HepG2 (cell line): ENCODE measurements around the gene LAMB4. TPM values are rescaled to one million over a fixed set of nuclear protein-coding genes. Genes with fewer than 3 reads are reported as not detected.

Experiments
- ATAC-seq: fragments of 200-7000 bp; cut with Tn5 transposase; 3 replicates; pipeline ENCODE4 v1.9.1; 2020; ENCODE audit warnings: mild to moderate bottlenecking, moderate library complexity
- BruUV-seq: library from RNA; stranded (reverse); fragments of 400-500 nt; replicated peaks from 2 replicates; lab custom pipeline; 2021; lab: Mats Ljungman, UMichigan
- CTCF ChIA-PET: fragments of 300-600 bp; formaldehyde crosslinking; extraction: SDS; loops from one replicate; lab custom pipeline; 2021; ENCODE audit warnings: low total read pairs, inconsistent platforms, low intra/inter-chr PET ratio; lab: Yijun Ruan, JAX
- POLR2A ChIA-PET: fragments of 350-600 bp; sonication (Branson Sonifier 250); formaldehyde crosslinking; loops from one replicate; lab custom pipeline; 2020; ENCODE audit warnings: antibody characterized with exemption, inconsistent platforms; lab: Yijun Ruan, JAX
- DNase-seq: peaks from one replicate; pipeline ENCODE4 v3.0.0-alpha.2; 2015; ENCODE audit warnings: low spot score
- FAIRE-seq: peaks from 3 replicates; lab custom pipeline; 2011; peaks lifted over from hg19 to GRCh38; lab: Jason Lieb, UNC
- H2AFZ ChIP-seq: one replicate; pipeline ENCODE4 v1.6.1; 2011; ENCODE audit warnings: low read length, inconsistent platforms
- H3K27ac ChIP-seq: fragments of 300-600 bp; 3 replicates; pipeline ENCODE4 v1.8.0; 2011; ENCODE audit warnings: mixed run types, mild to moderate bottlenecking, mixed read lengths, low read length, inconsistent platforms; ENCODE audit not compliant: insufficient read depth; ENCODE audit errors: extremely low read length
- H3K27me3 ChIP-seq, 2 experiments: fragments of 200-600 bp in 1 of 2; 2 replicates in 1 of 2; 3 replicates in 1 of 2; pipeline versions ENCODE4 v1.6.0 to v1.8.0; 2011; ENCODE audit warnings: low read length in 2 of 2, mild to moderate bottlenecking in 2 of 2, moderate library complexity in 2 of 2, inconsistent platforms in 1 of 2; ENCODE audit not compliant: insufficient read depth in 2 of 2, control insufficient read depth in 1 of 2
- H3K36me3 ChIP-seq, 2 experiments: fragments of 200-600 bp in 1 of 2; replicated peaks in 1 of 2; 2 replicates in 1 of 2; 3 replicates in 1 of 2; pipeline versions ENCODE4 v1.5.1 to v1.8.0; 2011; ENCODE audit warnings: low read length in 2 of 2, inconsistent platforms in 1 of 2; ENCODE audit not compliant: insufficient read depth in 2 of 2, control insufficient read depth in 1 of 2
- H3K4me1 ChIP-seq: 2 replicates; pipeline ENCODE4 v1.5.1; 2012; ENCODE audit warnings: low read length, inconsistent platforms; ENCODE audit not compliant: insufficient read depth
- H3K4me2 ChIP-seq: 2 replicates; pipeline ENCODE4 v1.6.0; 2011; ENCODE audit warnings: low read depth, low read length, inconsistent platforms
- H3K4me3 ChIP-seq, 3 experiments: fragments of 200-600 bp in 1 of 3; sonication (generic), shearing (Covaris generic) in 1 of 3; replicated peaks in 1 of 3; 2 replicates each; pipeline ENCODE4 v1.5.1; 2011 to 2016; ENCODE audit warnings: low read length in 3 of 3, inconsistent platforms in 2 of 3, low read depth in 2 of 3, mild to moderate bottlenecking in 2 of 3, control low read depth in 1 of 3, mixed read lengths in 1 of 3; ENCODE audit not compliant: insufficient read depth in 1 of 3
- H3K79me2 ChIP-seq: one replicate; pipeline ENCODE4 v1.6.1; 2011; ENCODE audit warnings: low read length, inconsistent platforms; ENCODE audit not compliant: insufficient read depth
- H3K9ac ChIP-seq: 2 replicates; pipeline ENCODE4 v1.6.0; 2011; ENCODE audit warnings: mild to moderate bottlenecking, low read depth, low read length, inconsistent platforms; ENCODE audit not compliant: insufficient read depth
- H3K9me3 ChIP-seq: 2 replicates; pipeline ENCODE4 v1.5.1; 2012; ENCODE audit warnings: mild to moderate bottlenecking, low read length
- H4K20me1 ChIP-seq: 2 replicates; pipeline ENCODE4 v1.6.0; 2011; ENCODE audit warnings: inconsistent platforms, mild to moderate bottlenecking, low read length, moderate library complexity; ENCODE audit not compliant: insufficient read depth
- AGO1 ChIP-seq: fragments of 200-400 bp; formaldehyde crosslinking; IDR thresholded peaks from 2 replicates; pipeline ENCODE4 v1.6.1; 2017; ENCODE audit warnings: mild to moderate bottlenecking, low read depth, low read length, moderate library complexity; ENCODE audit not compliant: poor library complexity, severe bottlenecking
- CHCHD3 ChIP-seq: sonication (generic); formaldehyde crosslinking; IDR thresholded peaks from 2 replicates; pipeline ENCODE4 v1.8.0; 2022; ENCODE audit warnings: mild to moderate bottlenecking, missing genetic modification reagents, moderate library complexity
- FOXA1 ChIP-seq, 2 experiments: fragments of 450-650 bp in 1 of 2; sonication (generic) in 1 of 2; formaldehyde crosslinking in 1 of 2; IDR thresholded peaks; 2 replicates each; pipeline versions ENCODE4 v1.4.0 to v1.6.1; 2016 to 2020; ENCODE audit warnings: missing genetic modification reagents in 1 of 2
- FOXO1 ChIP-seq: sonication (generic); formaldehyde crosslinking; IDR thresholded peaks from 2 replicates; pipeline ENCODE4 v1.4.0; 2020; ENCODE audit warnings: missing genetic modification reagents
- HOXA5 ChIP-seq: sonication (generic); formaldehyde crosslinking; IDR thresholded peaks from 2 replicates; pipeline ENCODE4 v1.4.0; 2020; ENCODE audit warnings: missing genetic modification reagents
- NFRKB ChIP-seq: fragments of 450-650 bp; IDR thresholded peaks from 2 replicates; pipeline ENCODE4 v1.6.1; 2017
- ZFP36L1 ChIP-seq: sonication (generic); formaldehyde crosslinking; IDR thresholded peaks from 2 replicates; pipeline ENCODE4 v1.8.0; 2022; ENCODE audit warnings: mild to moderate bottlenecking, missing genetic modification reagents, moderate library complexity
- ZKSCAN5 ChIP-seq: sonication (generic); formaldehyde crosslinking; IDR thresholded peaks from 2 replicates; pipeline ENCODE4 v1.5.1; 2020; ENCODE audit warnings: mild to moderate bottlenecking, missing genetic modification reagents
- ZNF333 ChIP-seq: sonication (generic); formaldehyde crosslinking; IDR thresholded peaks from 2 replicates; pipeline ENCODE4 v1.4.0; 2020; ENCODE audit warnings: mild to moderate bottlenecking, missing genetic modification reagents, borderline replicate concordance
- ZNF33A ChIP-seq: sonication (generic); formaldehyde crosslinking; IDR thresholded peaks from 2 replicates; pipeline ENCODE4 v1.5.1; 2020; ENCODE audit warnings: missing genetic modification reagents, mild to moderate bottlenecking, moderate library complexity, borderline replicate concordance
- ZNF451 ChIP-seq: sonication (generic); formaldehyde crosslinking; IDR thresholded peaks from 2 replicates; pipeline ENCODE4 v1.5.0; 2020; ENCODE audit warnings: mild to moderate bottlenecking, missing genetic modification reagents
- ZNF547 ChIP-seq: sonication (generic); formaldehyde crosslinking; IDR thresholded peaks from 2 replicates; pipeline ENCODE4 v1.5.1; 2020; ENCODE audit warnings: mild to moderate bottlenecking, missing genetic modification reagents
- ZNF709 ChIP-seq: sonication (generic); formaldehyde crosslinking; IDR thresholded peaks from 2 replicates; pipeline ENCODE4 v1.5.0; 2020; ENCODE audit warnings: mild to moderate bottlenecking, missing genetic modification reagents
- WGBS: methylation state at CpG from one replicate; pipeline ENCODE4 v1.1.6; 2017; ENCODE audit warnings: low lambda C conversion rate; 5-methylcytosine and 5-hydroxymethylcytosine counted together
- in situ Hi-C: cut with HindIII; loops from 2 replicates; pipeline ENCODE4 v1.10.0; 2017; ENCODE audit warnings: low pct_unique_long_range_greater_than_20kb; ENCODE audit not compliant: extremely low pct_ligation_motif_present
- intact Hi-C: fragments of 100-400 bp; cut with micrococcal nuclease; formaldehyde crosslinking; loops from one replicate; pipeline ENCODE4 v1.10.0; 2022; ENCODE audit not compliant: unreplicated experiment
- polyA plus RNA-seq, 8 experiments: library from polyadenylated mRNA; depleted of rRNA in 3 of 8; stranded (reverse) in 7 of 8; unstranded in 1 of 8; fragments of >200 nt; fragmentation: Illumina TruSeq in 4 of 8; extraction: Trizol in 4 of 8; gene quantifications; 2 replicates each; pipeline versions ENCODE4 v1.2.1 to v1.2.3, GENCODE V29; 2011 to 2016; ENCODE audit warnings: low read depth in 4 of 8, missing spikeins in 1 of 8, mixed read lengths in 1 of 8; ENCODE audit not compliant: insufficient read depth in 1 of 8
- total RNA-seq, 5 experiments: library from RNA; depleted of rRNA; stranded (reverse); fragments of >200 nt; fragmentation: Illumina TruSeq; extraction: Trizol; gene quantifications; 2 replicates each; pipeline ENCODE4 v1.2.3, GENCODE V29; 2016; ENCODE audit warnings: low read depth in 1 of 5
- TF ChIP-seq, protein P1 (sequence below): sonication (generic); formaldehyde crosslinking; IDR thresholded peaks from 2 replicates; pipeline ENCODE4; 2020; ENCODE audit warnings: missing genetic modification reagents, mild to moderate bottlenecking, borderline replicate concordance
- TF ChIP-seq, protein P2 (sequence below): IDR thresholded peaks from 2 replicates; pipeline ENCODE4 v1.6.1; 2012; ENCODE audit warnings: low read length, improper control_type of control experiment
- TF ChIP-seq, protein P3 (sequence below): sonication (generic); formaldehyde crosslinking; IDR thresholded peaks from 2 replicates; pipeline ENCODE4 v1.5.0; 2020; ENCODE audit warnings: missing genetic modification reagents, mild to moderate bottlenecking, borderline replicate concordance
- TF ChIP-seq, protein P4 (sequence below): IDR thresholded peaks from 2 replicates; pipeline ENCODE4 v1.6.1; 2016; ENCODE audit warnings: low read depth, borderline replicate concordance
- TF ChIP-seq, protein P5 (sequence below): IDR thresholded peaks from 2 replicates; pipeline ENCODE4 v1.6.1; 2018; ENCODE audit warnings: missing genetic modification reagents, mild to moderate bottlenecking, missing compliant biosample characterization

LAMB4 gene
- total and polyA plus RNA-seq, 2 of the 13 experiments (the other 11 are each of a cell fraction or from before 2014, with no cell fraction given) = 0.05 TPM; not detected in 1

DNA sequence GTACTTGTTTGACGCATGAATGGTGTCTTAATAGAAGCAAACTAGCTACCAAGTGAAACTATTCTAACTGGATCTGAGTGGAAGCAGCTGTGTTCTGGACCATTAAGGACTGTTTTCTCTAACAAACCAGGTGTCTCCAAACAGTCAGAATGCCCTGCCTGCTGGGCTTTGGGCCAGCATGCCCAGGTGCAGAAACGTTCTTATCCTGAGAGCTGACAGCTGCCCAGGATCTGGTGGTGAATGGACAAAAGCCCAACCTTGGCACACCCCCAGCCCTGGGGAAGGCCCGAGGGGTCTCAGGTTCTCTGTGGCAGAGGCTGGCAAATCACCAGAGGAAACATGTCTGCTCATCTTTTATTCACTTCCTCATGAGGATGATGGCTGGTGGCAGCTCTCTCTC, 48.2 kb upstream of the LAMB4 start:
- POLR2A ChIA-PET = no interaction called here
- no TSS peak for BruUV-seq
- Histone ChIP-seq H4K20me1 (no peaks in the 10 kb centered on the region; the same call in 1 of the 2 replicates), H3K36me3 (no peaks in the 10 kb centered on the region), H2AFZ (no peak overlapping the region), H3K27me3 (no peaks in the 10 kb centered on the region), H3K4me2 (no peak overlapping the region), H3K9me3 (no peaks in the 10 kb centered on the region), H3K27ac (no peak overlapping the region), H3K4me3 (no peak overlapping the region), H3K4me1 (no peaks in the 10 kb centered on the region), H3K9ac (no peak overlapping the region), H3K79me2 (no peaks in the 10 kb centered on the region)
- ATAC-seq (no peak), FAIRE-seq (no peak), DNase-seq (no peak)
- 34% methylated on average over 2 of the region's 3 CpGs for WGBS
- intact Hi-C loops = no loop called here
- CTCF ChIA-PET = no interaction called here
- in situ Hi-C loops = loop anchor here (10.0 kb wide), 1 partner anchor 276 kb away; the partner anchor contains the start of gene NRCAM
- TF ChIP-seq ZNF709 (CRISPR knock-in tag) = no peak
- TF ChIP-seq ZNF33A = no peak
- TF ChIP-seq, protein P1, sequence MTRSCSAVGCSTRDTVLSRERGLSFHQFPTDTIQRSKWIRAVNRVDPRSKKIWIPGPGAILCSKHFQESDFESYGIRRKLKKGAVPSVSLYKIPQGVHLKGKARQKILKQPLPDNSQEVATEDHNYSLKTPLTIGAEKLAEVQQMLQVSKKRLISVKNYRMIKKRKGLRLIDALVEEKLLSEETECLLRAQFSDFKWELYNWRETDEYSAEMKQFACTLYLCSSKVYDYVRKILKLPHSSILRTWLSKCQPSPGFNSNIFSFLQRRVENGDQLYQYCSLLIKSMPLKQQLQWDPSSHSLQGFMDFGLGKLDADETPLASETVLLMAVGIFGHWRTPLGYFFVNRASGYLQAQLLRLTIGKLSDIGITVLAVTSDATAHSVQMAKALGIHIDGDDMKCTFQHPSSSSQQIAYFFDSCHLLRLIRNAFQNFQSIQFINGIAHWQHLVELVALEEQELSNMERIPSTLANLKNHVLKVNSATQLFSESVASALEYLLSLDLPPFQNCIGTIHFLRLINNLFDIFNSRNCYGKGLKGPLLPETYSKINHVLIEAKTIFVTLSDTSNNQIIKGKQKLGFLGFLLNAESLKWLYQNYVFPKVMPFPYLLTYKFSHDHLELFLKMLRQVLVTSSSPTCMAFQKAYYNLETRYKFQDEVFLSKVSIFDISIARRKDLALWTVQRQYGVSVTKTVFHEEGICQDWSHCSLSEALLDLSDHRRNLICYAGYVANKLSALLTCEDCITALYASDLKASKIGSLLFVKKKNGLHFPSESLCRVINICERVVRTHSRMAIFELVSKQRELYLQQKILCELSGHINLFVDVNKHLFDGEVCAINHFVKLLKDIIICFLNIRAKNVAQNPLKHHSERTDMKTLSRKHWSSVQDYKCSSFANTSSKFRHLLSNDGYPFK (CRISPR knock-in tag) = no peak
- TF ChIP-seq, protein P2, sequence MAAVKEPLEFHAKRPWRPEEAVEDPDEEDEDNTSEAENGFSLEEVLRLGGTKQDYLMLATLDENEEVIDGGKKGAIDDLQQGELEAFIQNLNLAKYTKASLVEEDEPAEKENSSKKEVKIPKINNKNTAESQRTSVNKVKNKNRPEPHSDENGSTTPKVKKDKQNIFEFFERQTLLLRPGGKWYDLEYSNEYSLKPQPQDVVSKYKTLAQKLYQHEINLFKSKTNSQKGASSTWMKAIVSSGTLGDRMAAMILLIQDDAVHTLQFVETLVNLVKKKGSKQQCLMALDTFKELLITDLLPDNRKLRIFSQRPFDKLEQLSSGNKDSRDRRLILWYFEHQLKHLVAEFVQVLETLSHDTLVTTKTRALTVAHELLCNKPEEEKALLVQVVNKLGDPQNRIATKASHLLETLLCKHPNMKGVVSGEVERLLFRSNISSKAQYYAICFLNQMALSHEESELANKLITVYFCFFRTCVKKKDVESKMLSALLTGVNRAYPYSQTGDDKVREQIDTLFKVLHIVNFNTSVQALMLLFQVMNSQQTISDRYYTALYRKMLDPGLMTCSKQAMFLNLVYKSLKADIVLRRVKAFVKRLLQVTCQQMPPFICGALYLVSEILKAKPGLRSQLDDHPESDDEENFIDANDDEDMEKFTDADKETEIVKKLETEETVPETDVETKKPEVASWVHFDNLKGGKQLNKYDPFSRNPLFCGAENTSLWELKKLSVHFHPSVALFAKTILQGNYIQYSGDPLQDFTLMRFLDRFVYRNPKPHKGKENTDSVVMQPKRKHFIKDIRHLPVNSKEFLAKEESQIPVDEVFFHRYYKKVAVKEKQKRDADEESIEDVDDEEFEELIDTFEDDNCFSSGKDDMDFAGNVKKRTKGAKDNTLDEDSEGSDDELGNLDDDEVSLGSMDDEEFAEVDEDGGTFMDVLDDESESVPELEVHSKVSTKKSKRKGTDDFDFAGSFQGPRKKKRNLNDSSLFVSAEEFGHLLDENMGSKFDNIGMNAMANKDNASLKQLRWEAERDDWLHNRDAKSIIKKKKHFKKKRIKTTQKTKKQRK = no peak
- no peak for TF ChIP-seq ZNF451 (CRISPR knock-in tag)
- no peak for TF ChIP-seq ZNF333 (CRISPR knock-in tag)
- no peak for TF ChIP-seq FOXA1 (IDR thresholded peaks at IDR 0.05)
- TF ChIP-seq FOXA1 (CRISPR knock-in tag; IDR thresholded peaks at IDR 0.05) = no peak
- TF ChIP-seq, protein P3, sequence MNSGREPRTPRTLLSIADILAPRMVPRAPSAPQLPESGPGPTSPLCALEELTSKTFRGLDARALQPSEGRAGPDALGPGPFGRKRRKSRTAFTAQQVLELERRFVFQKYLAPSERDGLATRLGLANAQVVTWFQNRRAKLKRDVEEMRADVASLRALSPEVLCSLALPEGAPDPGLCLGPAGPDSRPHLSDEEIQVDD (CRISPR knock-in tag) = no peak
- no peak for TF ChIP-seq NFRKB
- no peak for TF ChIP-seq ZKSCAN5 (CRISPR knock-in tag)
- TF ChIP-seq AGO1 = no peak
- TF ChIP-seq, protein P4, sequence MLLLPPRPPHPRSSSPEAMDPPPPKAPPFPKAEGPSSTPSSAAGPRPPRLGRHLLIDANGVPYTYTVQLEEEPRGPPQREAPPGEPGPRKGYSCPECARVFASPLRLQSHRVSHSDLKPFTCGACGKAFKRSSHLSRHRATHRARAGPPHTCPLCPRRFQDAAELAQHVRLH (CRISPR knock-in tag) = no peak
- TF ChIP-seq FOXO1 (CRISPR knock-in tag) = no peak
- TF ChIP-seq HOXA5 (CRISPR knock-in tag) = no peak
- TF ChIP-seq, protein P5, sequence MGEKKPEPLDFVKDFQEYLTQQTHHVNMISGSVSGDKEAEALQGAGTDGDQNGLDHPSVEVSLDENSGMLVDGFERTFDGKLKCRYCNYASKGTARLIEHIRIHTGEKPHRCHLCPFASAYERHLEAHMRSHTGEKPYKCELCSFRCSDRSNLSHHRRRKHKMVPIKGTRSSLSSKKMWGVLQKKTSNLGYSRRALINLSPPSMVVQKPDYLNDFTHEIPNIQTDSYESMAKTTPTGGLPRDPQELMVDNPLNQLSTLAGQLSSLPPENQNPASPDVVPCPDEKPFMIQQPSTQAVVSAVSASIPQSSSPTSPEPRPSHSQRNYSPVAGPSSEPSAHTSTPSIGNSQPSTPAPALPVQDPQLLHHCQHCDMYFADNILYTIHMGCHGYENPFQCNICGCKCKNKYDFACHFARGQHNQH = no peak
- no peak for TF ChIP-seq ZFP36L1
- no peak for TF ChIP-seq CHCHD3 (CRISPR knock-in tag)
- no peak for TF ChIP-seq ZNF547 (CRISPR knock-in tag)
